ENCODE measurements around the gene MACROD2. TPM values are rescaled to one million over a fixed set of nuclear protein-coding genes. Genes with fewer than 3 reads are reported as not detected.

Gene MACROD2
- total and polyA plus RNA-seq, 4 donors: 13.0 to 67.1 (median 20.7) TPM

GRCh38 chr20:15185322-15185721, 1190.0 kb downstream of the MACROD2 start:
- no peak for TF ChIP-seq CTCF (IDR thresholded peaks at IDR 0.05; ENCODE audit: control extremely low read depth, extremely low read depth)
- ATAC-seq (ENCODE audit: insufficient read depth, low FRiP score): no peak
- no peak for DNase-seq
- H3K27me3 ChIP-seq (ENCODE audit: control insufficient read depth in 3 of 3, insufficient read depth in 3 of 3, low read length in 2 of 3): no peaks in the 10 kb centered on the region
- H3K4me3 ChIP-seq: no peak overlapping the region
- H3K36me3 ChIP-seq (ENCODE audit: control insufficient read depth in 4 of 4, insufficient read depth in 4 of 4, low read length in 4 of 4): no peaks in the 10 kb centered on the region
- no peaks in the 10 kb centered on the region for H3K9me3 ChIP-seq (ENCODE audit: control insufficient read depth in 4 of 4, insufficient read depth in 3 of 4, low read length in 3 of 4)
- WGBS, 2 donors: 71 to 75% methylated on average over 3 of the region's 3 CpGs
- no peak overlapping the region for H3K9ac ChIP-seq (ENCODE audit: insufficient read depth in 1 of 2, low read length in 2 of 2)
- H3K4me1 ChIP-seq (ENCODE audit: control insufficient read depth in 5 of 5, insufficient read depth in 5 of 5, low read length in 5 of 5): no peaks in the 10 kb centered on the region
- no peak overlapping the region for H3K27ac ChIP-seq (ENCODE audit: low read depth in 1 of 2, low read length in 1 of 2)

- Histone ChIP-seq H3K4me3 (no peak overlapping the region), H3K36me3 (ENCODE audit: control insufficient read depth in 4 of 4, insufficient read depth in 4 of 4, low read length in 4 of 4) (no peaks in the 10 kb centered on the region), H3K27ac (ENCODE audit: low read depth in 1 of 2, low read length in 1 of 2) (no peak overlapping the region), H3K9ac (ENCODE audit: insufficient read depth in 1 of 2, low read length in 2 of 2) (no peak overlapping the region), H3K27me3 (ENCODE audit: control insufficient read depth in 3 of 3, insufficient read depth in 3 of 3, low read length in 2 of 3) (no peaks in the 10 kb centered on the region), H3K9me3 (ENCODE audit: control insufficient read depth in 4 of 4, insufficient read depth in 3 of 4, low read length in 3 of 4) (peaks cover 0 to 2% (median 0%) of the 10 kb centered on the region in 4 donors), H3K4me1 (ENCODE audit: control insufficient read depth in 5 of 5, insufficient read depth in 5 of 5, low read length in 5 of 5) (no peaks in the 10 kb centered on the region)
- DNase-seq: no peak
- 54 to 78% methylated on average over 2 of the region's 2 CpGs for WGBS, 2 donors
- ATAC-seq (ENCODE audit: insufficient read depth, low FRiP score): no peak
- no peak for TF ChIP-seq CTCF (IDR thresholded peaks at IDR 0.05; ENCODE audit: control extremely low read depth, extremely low read depth)
Observed at GRCh38 chr20:15185913-15186312, 1190.6 kb downstream of the MACROD2 start.

GRCh38 chr20:15187612-15188011, 1192.3 kb downstream of the MACROD2 start:
- H3K9me3 ChIP-seq (ENCODE audit: control insufficient read depth in 4 of 4, insufficient read depth in 3 of 4, low read length in 3 of 4): peaks cover 0 to 2% (median 0%) of the 10 kb centered on the region in 4 donors
- no peaks in the 10 kb centered on the region for H3K36me3 ChIP-seq (ENCODE audit: control insufficient read depth in 4 of 4, insufficient read depth in 4 of 4, low read length in 4 of 4)
- ATAC-seq (ENCODE audit: insufficient read depth, low FRiP score) (no peak), DNase-seq (no peak)
- H3K27me3 ChIP-seq (ENCODE audit: control insufficient read depth in 3 of 3, insufficient read depth in 3 of 3, low read length in 2 of 3): no peaks in the 10 kb centered on the region
- 80 to 88% methylated on average over 1 of the region's 1 CpG for WGBS, 2 donors
- H3K9ac ChIP-seq (ENCODE audit: insufficient read depth in 1 of 2, low read length in 2 of 2): no peak overlapping the region
- H3K27ac ChIP-seq (ENCODE audit: low read depth in 1 of 2, low read length in 1 of 2): no peak overlapping the region
- no peak for TF ChIP-seq CTCF (IDR thresholded peaks at IDR 0.05; ENCODE audit: control extremely low read depth, extremely low read depth)
- no peak overlapping the region for H3K4me3 ChIP-seq
- H3K4me1 ChIP-seq (ENCODE audit: control insufficient read depth in 5 of 5, insufficient read depth in 5 of 5, low read length in 5 of 5): no peaks in the 10 kb centered on the region

- H3K9ac ChIP-seq (ENCODE audit: insufficient read depth in 1 of 2, low read length in 2 of 2): no peak overlapping the region
- H3K4me1 ChIP-seq (ENCODE audit: control insufficient read depth in 5 of 5, insufficient read depth in 5 of 5, low read length in 5 of 5): no peaks in the 10 kb centered on the region
- peaks cover 0 to 2% (median 0%) of the 10 kb centered on the region in 4 donors for H3K9me3 ChIP-seq (ENCODE audit: control insufficient read depth in 4 of 4, insufficient read depth in 3 of 4, low read length in 3 of 4)
- no peak for ATAC-seq (ENCODE audit: insufficient read depth, low FRiP score)
- no peak for TF ChIP-seq CTCF (IDR thresholded peaks at IDR 0.05; ENCODE audit: control extremely low read depth, extremely low read depth)
- H3K36me3 ChIP-seq (ENCODE audit: control insufficient read depth in 4 of 4, insufficient read depth in 4 of 4, low read length in 4 of 4): no peaks in the 10 kb centered on the region
- 85 to 95% methylated on average over 3 of the region's 3 CpGs for WGBS, 2 donors
- DNase-seq: no peak
- no peak overlapping the region for H3K27ac ChIP-seq (ENCODE audit: low read depth in 1 of 2, low read length in 1 of 2)
- no peaks in the 10 kb centered on the region for H3K27me3 ChIP-seq (ENCODE audit: control insufficient read depth in 3 of 3, insufficient read depth in 3 of 3, low read length in 2 of 3)
- H3K4me3 ChIP-seq: no peak overlapping the region
Observed at GRCh38 chr20:15188415-15188814, 1193.1 kb downstream of the MACROD2 start.

Data from lung (tissue), 12 donors.